Effector CD8-positive, alpha-beta T cell (primary cell): ENCODE results near the gene CXCL16.
A peak's percentile ranks its signal among the peaks of the same experiment; 100 is the strongest.

Experiments
- DNase-seq: peaks from one replicate; lab custom pipeline; 2025; lab: John Stamatoyannopoulos, UW
- total RNA-seq, 4 experiments: gene quantifications; one replicate each; lab custom pipeline; 2026; lab: John Stamatoyannopoulos, UW

Gene CXCL16
- total RNA-seq, result 0.12 to 3.9 (median 0.98) reads per million in 4 experiments

GRCh38 chr17:4739122-4740024 lies at the start of gene CXCL16, which contains the start of gene ZMYND15:
Gene CXCL16 (minus strand): TSS chr17:4739928. CDS start chr17:4739339, 589 bp downstream.
Gene ZMYND15 (plus strand): TSS chr17:4739833. CDS start chr17:4740549, 716 bp downstream.
- DNase-seq, result peak; percentile 47

- no peak for DNase-seq
Measured at GRCh38 chr17:4788807-4789700, 49.3 kb upstream of the CXCL16 start, which contains the start of gene GLTPD2. Gene GLTPD2 (plus strand): TSS chr17:4788964. CDS start chr17:4789012, 48 bp downstream.

- DNase-seq, result no peak
Measured at GRCh38 chr17:4788159-4788806, 48.6 kb upstream of the CXCL16 start.

DNA sequence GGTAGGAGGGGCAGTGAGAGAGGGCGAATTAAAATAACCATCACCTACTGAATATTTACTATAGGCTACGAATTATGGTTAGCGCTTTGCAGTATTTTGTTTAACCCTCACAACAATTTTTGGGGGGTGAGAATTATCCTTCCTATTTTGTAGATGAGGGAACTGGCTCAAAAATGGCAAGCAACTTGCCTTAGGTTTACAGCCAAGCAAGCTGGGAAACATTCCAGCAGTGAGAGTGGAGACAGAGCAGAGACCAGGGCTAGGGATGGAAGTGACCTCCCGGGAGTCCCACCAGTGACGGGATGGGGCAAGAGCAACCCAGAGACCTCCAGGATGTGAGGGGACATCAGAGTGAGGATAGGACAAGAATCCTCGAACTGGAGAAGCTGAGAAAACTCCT lies 46.8 kb upstream of the CXCL16 start:
- no peak for DNase-seq

DNA sequence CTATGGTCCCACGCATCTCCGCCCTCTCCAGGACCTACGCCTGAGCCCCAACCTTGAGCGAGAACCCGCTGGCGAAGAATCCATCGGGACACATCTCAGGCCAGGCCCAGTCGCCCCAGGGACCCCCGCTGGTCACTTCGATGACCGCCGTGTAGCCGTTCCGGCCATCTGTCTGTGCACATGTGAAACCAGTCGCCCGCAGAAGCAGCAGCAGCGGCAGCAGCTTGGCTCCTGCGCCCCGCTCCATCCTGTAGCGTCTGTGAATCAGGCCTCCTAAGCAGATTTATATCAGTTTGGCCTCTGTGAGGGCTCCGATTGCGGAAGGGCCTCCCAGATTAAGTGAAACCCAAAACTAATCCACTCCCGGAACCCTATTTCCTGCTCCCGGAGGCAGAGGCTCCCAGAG lies 46.4 kb upstream of the CXCL16 start, which contains the start of gene VMO1:
Gene VMO1, minus strand, starts transcription at position 259 of the 406 bp plus-strand sequence. Its CDS starts 12 bp downstream, at position 247.
- no peak for DNase-seq

GRCh38 chr17:4785311-4786105 lies 45.8 kb upstream of the CXCL16 start:
- no peak for DNase-seq

- no peak for DNase-seq
Measured at GRCh38 chr17:4782652-4783051, 42.9 kb upstream of the CXCL16 start.

GRCh38 chr17:4780325-4780955 lies 40.7 kb upstream of the CXCL16 start:
- DNase-seq, result no peak

DNA sequence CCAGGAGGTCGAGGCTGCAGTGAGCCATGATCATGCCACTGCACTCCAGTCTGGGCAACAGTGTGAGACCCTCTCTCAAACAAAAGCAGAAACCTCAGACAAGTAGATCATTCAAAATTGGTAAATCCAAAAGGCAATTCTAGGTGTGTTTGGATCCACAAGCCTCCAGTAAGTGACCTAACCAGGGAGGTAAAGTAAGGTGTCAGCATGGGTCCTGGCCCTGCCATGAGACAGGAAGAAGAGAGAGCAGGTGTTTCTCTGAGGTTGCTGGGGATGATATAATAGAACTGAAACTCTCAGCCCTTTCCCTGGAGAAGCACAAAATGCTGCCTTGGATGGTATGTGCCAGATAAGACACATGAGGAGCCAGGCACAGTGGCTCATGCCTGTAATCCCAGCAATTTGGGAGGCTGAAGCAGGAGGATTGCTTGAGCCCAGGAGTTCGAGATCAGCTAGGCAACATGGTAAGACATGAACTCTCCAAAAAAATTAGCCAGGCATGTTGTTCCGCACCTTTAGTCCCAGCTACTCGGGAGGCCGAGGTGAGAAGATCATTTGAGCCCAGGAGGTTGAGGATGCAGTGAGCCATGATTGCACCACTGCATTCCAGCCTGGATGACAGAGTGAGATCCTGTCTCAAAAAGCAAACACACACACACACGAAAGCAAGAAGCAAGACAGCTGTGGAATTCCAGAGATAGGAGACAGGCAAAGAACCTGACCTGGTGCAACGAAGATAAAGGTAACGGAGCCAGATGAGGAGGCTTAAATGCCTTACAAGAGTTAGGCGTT lies 38.4 kb upstream of the CXCL16 start:
- DNase-seq, result no peak

DNA sequence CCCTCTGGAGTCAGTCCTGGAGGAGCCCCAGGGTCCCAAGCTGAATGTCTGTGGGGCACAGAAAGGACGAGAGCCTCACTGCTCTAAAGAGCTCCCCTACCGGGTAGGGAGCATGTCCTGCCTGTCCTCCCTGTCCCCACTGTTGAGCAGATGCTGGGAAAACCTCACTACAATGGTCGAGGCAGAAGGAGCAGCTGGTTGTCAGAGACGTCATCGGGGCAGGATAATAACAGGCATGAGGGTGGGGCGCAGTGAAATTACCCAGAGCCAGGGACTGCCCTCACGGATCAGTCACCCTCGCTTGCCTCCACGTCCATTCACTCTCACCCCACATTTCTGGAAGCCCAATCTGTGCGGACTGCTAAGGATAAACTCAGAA lies 32.5 kb upstream of the CXCL16 start:
- DNase-seq, result no peak

- no peak for DNase-seq
Measured at GRCh38 chr17:4771519-4772234, 31.9 kb upstream of the CXCL16 start, which contains the start of gene TM4SF5. Gene TM4SF5 (plus strand): TSS chr17:4771886. CDS start chr17:4771923, 37 bp downstream.

DNA sequence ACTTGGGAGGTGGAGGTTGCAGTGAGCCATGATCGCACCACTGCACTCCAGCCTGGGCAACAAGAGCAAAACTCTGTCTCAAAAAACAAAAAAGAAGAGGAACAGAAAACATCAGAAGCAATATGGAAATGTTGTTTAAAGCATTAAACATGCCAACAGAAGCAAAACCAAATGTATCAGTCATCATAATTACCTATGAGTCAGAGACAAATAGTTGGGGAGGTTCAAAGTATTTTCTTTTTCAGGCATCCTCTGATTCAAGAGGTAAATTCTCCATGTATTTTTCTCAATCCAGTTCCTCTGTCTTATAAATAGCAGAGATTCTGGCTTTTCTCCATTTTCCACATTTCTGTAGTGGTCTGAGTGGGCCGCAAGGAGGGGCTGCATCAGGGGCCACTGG lies 29.9 kb upstream of the CXCL16 start:
- DNase-seq, result no peak

DNA sequence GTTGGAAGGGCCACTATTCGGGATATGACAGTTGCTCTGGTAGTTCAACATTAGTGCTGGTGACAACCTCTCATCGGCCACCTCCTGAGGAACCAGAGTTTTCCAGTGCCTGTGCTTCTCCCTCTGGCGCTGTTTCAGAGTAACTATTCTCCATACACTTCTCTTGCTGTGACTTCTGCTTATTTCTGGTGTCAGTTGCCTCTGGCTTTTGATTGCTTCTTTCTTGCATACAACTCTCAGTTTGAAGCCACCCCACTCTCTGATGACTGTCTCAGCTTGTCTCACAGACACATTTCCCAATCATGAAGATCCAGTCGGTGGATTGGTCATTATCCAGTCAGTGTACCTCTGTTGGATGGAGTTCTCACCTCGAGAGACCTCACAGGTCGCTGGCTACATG lies 28.6 kb upstream of the CXCL16 start:
- no peak for DNase-seq

DNA sequence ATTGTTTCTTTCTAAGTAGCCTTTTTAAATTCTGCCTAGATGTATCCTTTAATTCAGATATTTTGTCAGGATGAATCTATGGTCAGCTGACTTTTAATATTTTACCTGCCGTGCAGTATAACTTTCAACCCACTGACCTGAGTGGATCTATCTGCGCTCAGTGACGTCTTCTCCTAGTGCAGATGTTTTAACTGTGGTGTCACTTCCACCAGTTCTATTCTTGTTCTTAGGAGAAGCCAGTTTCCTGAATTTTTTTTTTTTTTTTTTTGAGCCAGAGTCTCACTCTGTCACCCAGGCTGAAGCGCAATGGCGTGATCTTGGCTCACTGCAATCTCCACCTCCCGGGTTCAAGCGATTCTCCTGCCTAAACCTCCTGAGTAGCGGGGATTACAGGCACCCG lies 27.0 kb upstream of the CXCL16 start:
- no peak for DNase-seq

DNA sequence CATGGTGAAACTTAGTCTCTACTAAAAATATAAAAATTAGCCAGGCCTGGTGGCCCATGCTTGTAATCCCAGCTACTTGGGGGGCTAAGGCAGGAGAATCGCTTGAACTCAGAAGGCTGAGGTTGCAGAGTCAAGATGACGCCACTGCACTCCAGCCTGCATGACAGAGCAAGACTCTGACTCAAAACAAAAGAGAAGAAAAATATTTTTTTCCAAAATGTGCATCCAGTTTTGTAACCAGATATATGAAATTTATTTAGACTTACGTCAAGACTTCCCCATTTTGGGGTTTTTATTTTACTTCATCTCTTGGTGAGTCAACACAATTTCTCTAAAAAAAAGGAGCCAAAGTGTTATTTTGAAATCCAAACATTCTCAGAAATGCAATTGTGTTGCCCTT lies 26.5 kb upstream of the CXCL16 start:
- DNase-seq, result no peak

DNA sequence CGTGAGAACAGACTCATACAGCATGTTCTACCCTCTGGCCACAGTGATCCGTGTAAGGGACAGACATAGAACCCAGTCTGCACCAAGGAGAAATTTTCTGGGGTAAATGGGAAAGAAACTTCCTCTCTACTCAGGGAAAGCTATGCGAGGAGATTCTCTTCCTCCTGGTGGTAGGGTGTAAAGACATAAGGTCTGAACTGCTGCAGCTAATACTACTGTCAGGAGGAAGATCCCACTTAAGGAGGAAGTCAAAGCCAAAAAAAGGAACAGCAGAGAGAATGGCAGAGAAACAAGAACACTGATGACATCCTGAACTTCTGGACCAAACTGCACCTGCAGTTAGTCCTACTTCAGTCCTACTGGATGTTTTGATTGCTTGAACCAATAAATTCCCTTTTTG lies 24.9 kb upstream of the CXCL16 start:
- no peak for DNase-seq

- no peak for DNase-seq
Measured at GRCh38 chr17:4759776-4760236, 20.1 kb upstream of the CXCL16 start.

- no peak for DNase-seq
Measured at GRCh38 chr17:4753392-4753791, 13.7 kb upstream of the CXCL16 start.

DNA sequence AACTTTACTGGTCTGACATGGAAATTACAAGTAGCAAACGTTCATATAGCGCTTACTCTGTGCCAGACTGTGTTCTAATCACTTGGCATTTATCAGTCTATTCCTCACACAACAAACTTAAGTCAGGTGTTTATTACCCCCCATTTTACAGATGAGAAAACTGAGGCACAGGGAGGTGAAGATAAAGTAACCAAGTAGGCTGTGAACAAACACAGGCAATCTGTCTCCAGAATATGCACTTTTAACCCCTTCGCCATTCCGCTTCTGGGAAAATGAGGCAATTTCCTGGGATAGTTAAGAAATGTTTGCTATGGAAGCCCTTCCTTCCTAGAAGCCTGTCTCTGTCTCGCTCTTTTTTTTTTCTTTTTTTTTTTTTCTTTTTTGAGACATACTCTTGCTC lies 12.2 kb upstream of the CXCL16 start:
- DNase-seq, result no peak
